Urinary bladder (tissue), 4 donors: ENCODE data around the gene SLC35F4. TPM values are rescaled to one million over a fixed set of nuclear protein-coding genes. Genes with fewer than 3 reads are reported as not detected.

Experiments
- DNase-seq: peaks from one replicate; pipeline ENCODE4 v3.0.0-alpha.2; 2015; ENCODE audit errors: extremely low spot score
- H3K27ac ChIP-seq: one replicate; pipeline ENCODE4 v1.5.1; 2013; ENCODE audit warnings: low read depth, mild to moderate bottlenecking, moderate library complexity
- H3K36me3 ChIP-seq: one replicate; pipeline ENCODE4 v1.6.1; 2013; ENCODE audit warnings: mild to moderate bottlenecking, moderate library complexity; ENCODE audit not compliant: insufficient read depth
- H3K4me1 ChIP-seq: one replicate; pipeline ENCODE4 v1.6.1; 2013; ENCODE audit warnings: mild to moderate bottlenecking, moderate library complexity; ENCODE audit not compliant: insufficient read depth
- H3K4me3 ChIP-seq: one replicate; pipeline ENCODE4 v1.5.1; 2013; ENCODE audit warnings: low read depth, low read length
- whole genome bisulfite sequencing: extraction: QIAGEN DNeasy Blood & Tissue Kit; methylation state at CpG from one replicate; pipeline ENCODE4 v1.1.7; 2013; 5-methylcytosine and 5-hydroxymethylcytosine counted together
- polyA plus RNA-seq: library from polyadenylated mRNA; stranded (reverse); fragments of 200-250 nt; gene quantifications from one replicate; pipeline ENCODE4 v1.2.3, GENCODE V29; 2013
- total RNA-seq: library from RNA; depleted of rRNA; stranded (reverse); fragments of >200 nt; gene quantifications from one replicate; pipeline ENCODE4 v1.2.3, GENCODE V29; 2014
- donor health status: healthy with polysubstance abuse.
- donor health status: healthy.

Gene SLC35F4
- total and polyA plus RNA-seq, 2 donors: 0.11 to 0.90 TPM

DNA sequence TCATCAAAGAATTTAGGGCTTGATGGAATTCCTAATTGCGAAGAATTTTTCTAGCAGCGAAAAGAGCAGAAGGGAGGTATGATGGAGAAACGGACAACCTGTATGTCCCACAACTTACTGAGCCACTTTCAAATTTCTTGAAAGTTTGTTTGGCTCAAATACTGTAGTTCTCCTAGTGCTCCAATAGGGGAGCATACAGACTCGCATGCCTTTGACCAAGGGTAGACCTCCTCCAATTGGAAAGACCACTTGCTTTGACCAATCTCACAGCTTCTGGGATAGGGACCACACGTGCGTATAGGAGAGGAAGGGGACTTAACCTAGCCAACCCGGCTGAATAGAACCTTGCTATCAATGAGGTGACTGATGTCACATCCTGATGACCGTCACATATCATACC is 28.6 kb downstream of the SLC35F4 start:
- 90% methylated on average over 8 of the region's 8 CpGs for WGBS
- Histone ChIP-seq H3K4me3 (no peak overlapping the region), H3K27ac (no peak overlapping the region), H3K4me1 (peaks cover 3% of the 10 kb centered on the region), H3K36me3 (no peaks in the 10 kb centered on the region)
- DNase-seq: no peak

DNA sequence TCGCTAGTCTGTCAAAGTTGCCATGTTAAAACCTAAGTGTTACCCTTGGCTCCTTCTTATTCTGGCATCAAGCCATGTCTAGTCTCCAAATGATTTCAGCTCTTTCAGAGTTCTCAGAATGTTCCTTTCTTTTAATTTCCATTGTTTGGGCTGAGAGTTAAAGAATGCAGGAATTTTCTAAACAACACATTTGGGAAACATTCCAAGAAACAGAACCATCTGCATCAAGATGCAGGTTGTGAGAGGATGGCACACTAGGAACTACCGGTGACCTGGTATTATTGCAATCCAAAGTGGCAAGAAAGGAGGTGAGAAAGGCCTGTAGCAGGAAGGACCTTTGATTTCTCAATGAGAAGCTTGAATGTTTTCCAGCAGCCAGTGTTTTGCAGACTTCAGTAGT is 30.1 kb downstream of the SLC35F4 start:
- WGBS: 80% methylated on average over 2 of the region's 2 CpGs
- no peak for DNase-seq
- peaks cover 3% of the 10 kb centered on the region for H3K4me1 ChIP-seq
- H3K27ac ChIP-seq: no peak overlapping the region
- no peak overlapping the region for H3K4me3 ChIP-seq
- H3K36me3 ChIP-seq: no peaks in the 10 kb centered on the region

DNA sequence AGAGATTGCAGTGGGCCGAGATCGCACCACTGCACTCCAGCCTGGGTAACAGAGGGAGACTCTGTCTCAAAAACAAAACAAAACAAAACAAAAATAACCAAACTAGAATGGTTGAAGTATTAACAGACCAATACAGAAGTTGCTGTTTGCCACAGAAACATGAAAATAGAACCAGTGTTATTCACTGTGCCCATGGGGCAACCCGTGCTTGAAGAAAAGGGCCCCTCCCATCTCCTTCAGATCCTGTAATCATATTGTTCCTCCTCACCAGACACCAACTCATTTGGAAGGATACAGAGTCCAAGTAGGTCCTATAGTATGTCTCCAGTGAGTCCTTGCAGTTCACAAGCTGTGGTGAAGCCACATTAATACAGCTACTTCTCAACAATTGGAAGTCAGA is 30.9 kb downstream of the SLC35F4 start:
- WGBS: 93% methylated on average over 3 of the region's 3 CpGs
- Histone ChIP-seq H3K4me3 (no peak overlapping the region), H3K27ac (no peak overlapping the region), H3K36me3 (no peaks in the 10 kb centered on the region), H3K4me1 (peaks cover 3% of the 10 kb centered on the region)
- DNase-seq: no peak

DNA sequence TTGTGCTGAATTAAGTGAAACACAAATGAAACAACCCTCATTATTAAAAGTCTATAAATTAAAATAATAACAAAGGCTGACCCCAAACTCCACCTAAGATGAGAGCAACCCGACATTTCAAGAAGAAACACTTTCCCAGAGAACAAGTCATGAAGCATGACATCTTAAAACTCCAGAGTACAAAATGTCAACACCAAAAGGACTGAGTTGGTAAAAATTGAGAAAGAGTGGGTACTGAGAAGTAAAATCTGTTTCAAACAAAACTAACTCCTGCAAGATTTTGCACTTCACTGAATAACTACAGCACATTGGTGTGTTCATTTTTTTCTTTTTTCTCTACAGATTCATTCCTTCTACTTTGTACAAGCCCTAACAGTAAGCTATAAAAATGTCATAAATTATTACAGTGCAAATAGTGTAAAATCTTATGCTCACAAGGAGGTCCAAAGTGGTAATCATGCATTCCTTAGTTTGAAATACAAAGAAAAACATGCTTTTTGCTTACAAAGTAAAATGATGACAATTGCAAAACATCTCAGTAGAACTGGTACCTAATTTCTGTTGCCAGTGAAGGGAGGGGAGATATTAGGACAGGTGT is 31.8 kb downstream of the SLC35F4 start:
- no peak for DNase-seq
- Histone ChIP-seq H3K4me3 (no peak overlapping the region), H3K27ac (no peak overlapping the region), H3K36me3 (no peaks in the 10 kb centered on the region), H3K4me1 (peaks cover 3% of the 10 kb centered on the region)
- 0% methylated on average over 1 of the region's 1 CpG for WGBS

DNA sequence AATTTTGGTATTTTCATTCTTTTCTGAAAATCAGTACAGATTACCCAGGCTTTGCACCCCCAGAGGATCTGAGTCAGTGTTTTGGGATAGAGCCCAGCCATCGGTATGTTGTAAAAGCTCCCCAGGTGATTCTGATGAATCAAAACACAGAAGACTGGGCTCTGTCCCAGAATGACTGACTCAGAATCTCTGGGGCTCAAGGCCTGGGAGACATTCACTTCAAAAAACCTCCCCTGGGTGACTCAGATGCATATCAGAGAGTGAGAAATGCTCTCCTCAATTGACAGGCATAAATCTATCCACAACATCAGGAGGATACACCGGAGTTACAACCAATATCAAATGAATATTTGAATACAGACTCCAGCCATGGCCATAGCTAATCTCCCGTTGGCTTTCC is 32.6 kb downstream of the SLC35F4 start:
- H3K36me3 ChIP-seq: no peaks in the 10 kb centered on the region
- 43% methylated on average over 3 of the region's 3 CpGs for WGBS
- H3K4me1 ChIP-seq: peaks cover 3% of the 10 kb centered on the region
- H3K27ac ChIP-seq: no peak overlapping the region
- no peak for DNase-seq
- no peak overlapping the region for H3K4me3 ChIP-seq

DNA sequence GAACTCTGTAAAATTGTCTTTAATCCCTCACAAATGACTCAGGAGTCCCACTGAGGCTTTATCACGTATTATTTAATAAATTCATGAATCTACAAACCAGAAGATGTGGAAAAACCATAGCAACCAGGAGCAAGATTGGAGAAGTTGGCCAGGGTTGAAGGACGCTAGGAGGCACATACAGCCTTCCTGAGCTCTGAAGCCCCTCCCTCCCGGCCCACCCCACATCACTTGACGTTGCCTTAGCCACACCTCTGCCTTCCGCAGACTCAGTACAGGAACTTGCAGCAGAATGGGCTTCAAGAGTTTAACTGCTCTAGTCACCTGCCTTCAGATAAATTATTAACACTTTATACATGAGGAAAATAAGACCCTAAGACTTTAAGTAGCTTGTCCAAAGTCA is 33.9 kb downstream of the SLC35F4 start:
- DNase-seq: no peak
- Histone ChIP-seq H3K36me3 (no peaks in the 10 kb centered on the region), H3K27ac (no peak overlapping the region), H3K4me1 (peaks cover 3% of the 10 kb centered on the region), H3K4me3 (no peak overlapping the region)
- 34% methylated on average over 5 of the region's 5 CpGs for WGBS

DNA sequence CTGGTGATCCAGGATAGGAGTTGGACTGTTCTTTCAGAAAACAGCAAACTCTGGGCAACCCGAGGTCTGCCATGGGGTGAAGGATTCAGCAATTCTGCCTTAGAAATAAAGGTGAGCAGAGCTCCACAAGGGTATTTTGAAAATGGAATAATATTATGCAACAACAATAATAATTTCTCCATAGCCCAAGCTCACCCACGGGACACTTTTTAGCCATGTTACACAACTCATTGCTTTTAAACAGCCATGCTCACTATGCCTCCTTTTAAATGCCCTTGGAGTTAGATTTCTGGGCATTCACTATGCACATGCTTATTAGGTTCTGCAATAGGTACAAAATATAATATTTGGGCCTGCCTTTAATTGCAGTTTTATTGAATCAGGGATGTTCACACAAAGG is 37.2 kb downstream of the SLC35F4 start:
- DNase-seq: no peak
- Histone ChIP-seq H3K27ac (no peak overlapping the region), H3K4me1 (no peaks in the 10 kb centered on the region), H3K36me3 (no peaks in the 10 kb centered on the region), H3K4me3 (no peak overlapping the region)
- 82% methylated on average over 2 of the region's 2 CpGs for WGBS

DNA sequence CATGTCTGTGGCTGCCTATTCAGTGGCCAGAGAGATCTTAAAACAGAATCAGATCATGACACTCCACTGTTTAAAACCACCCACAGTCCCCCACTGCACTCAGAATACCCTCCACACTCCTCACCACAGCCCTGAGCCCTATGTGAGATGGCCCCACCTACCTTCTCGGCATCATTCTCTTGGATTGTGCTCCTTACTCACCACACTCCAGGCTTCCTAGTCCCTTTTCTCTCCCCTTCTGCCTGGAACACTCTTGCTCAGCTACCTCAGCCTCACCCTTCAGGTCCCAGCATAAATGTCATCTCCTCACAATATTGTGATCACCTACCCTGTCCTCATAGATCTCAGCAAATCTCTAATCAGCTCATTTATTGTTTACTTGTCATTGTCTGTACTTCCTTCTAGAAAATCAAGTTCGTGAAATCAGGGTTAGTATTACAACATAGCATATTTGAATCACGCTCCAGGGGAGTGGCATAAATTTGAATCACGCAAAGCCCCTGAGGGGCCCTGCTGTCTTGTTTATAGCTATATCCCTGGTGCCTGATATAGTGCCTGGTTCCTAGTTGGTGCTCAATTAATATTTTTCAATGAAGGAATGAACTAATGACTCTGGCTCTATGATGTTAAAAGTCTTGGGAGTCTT is 42.8 kb downstream of the SLC35F4 start:
- no peak overlapping the region for H3K27ac ChIP-seq
- 79% methylated on average over 4 of the region's 4 CpGs for WGBS
- DNase-seq: no peak
- H3K36me3 ChIP-seq: no peaks in the 10 kb centered on the region
- no peak overlapping the region for H3K4me3 ChIP-seq
- H3K4me1 ChIP-seq: no peaks in the 10 kb centered on the region

DNA sequence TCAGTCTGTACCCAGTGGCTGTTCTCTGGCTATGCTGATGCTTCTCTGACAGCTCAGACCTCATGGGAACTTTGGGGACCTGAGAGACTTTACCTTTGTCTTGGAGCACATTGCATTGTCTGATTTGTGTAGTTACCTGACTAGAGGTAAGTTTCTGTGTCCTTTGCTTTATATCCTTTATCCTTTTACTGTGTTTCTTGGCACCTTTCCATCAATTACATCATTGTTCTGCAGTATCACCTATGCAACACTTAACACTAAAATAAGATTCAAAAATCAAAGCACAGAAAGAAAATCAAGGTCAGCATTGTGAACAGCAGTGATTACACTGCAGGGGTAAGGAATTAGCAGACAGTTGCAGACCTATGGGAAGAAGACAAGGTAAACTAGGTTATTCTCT is 43.8 kb downstream of the SLC35F4 start:
- DNase-seq: no peak

DNA sequence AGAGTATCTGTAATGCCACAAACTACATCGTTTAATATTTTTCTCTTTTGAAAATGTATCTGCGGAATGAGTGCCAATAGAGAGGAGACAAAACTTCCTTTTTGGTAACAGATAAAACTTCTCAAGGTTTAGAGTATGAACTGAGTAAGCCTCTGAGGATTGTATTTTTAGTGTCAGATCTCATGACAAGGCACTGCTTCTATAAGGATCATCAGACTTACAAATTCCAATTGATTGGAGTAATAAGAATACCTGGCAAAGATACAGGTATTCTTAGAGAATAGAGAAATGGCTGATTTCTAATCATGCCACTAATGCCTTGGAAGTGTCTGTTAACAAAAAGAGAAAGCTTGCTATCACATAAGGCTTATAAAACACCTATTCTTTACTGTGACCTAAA is 45.3 kb downstream of the SLC35F4 start:
- H3K4me1 ChIP-seq: no peaks in the 10 kb centered on the region
- no peak overlapping the region for H3K4me3 ChIP-seq
- no peaks in the 10 kb centered on the region for H3K36me3 ChIP-seq
- no peak overlapping the region for H3K27ac ChIP-seq
- DNase-seq: no peak
- 64% methylated on average over 2 of the region's 2 CpGs for WGBS

More for the DNA sequence above, 43.8 kb downstream of the SLC35F4 start:
- Histone ChIP-seq H3K4me1 (no peaks in the 10 kb centered on the region), H3K4me3 (no peak overlapping the region), H3K27ac (no peak overlapping the region), H3K36me3 (no peaks in the 10 kb centered on the region)

DNA sequence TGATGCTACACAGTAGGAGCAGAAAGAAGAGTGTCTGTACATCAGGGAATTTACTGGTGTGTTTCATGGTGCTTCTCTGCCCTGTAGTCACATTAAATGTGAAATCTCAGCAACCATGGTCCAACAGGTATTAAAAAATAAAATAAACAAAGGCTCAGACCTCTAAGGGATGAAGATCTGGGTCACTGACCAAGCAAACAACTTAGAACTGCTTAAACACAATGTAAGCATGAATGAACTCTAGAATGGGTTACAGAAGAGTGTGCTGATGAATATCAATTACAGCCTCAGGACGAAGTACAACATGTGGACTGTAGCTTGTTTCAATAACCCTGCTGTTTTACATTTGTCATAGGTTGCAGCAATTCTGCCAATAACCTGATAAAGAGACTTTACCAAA is 47.4 kb downstream of the SLC35F4 start:
- no peak overlapping the region for H3K27ac ChIP-seq
- DNase-seq: no peak
- H3K4me1 ChIP-seq: no peaks in the 10 kb centered on the region
- no peak overlapping the region for H3K4me3 ChIP-seq
- no peaks in the 10 kb centered on the region for H3K36me3 ChIP-seq
- WGBS: 65% methylated on average over 1 of the region's 1 CpG

DNA sequence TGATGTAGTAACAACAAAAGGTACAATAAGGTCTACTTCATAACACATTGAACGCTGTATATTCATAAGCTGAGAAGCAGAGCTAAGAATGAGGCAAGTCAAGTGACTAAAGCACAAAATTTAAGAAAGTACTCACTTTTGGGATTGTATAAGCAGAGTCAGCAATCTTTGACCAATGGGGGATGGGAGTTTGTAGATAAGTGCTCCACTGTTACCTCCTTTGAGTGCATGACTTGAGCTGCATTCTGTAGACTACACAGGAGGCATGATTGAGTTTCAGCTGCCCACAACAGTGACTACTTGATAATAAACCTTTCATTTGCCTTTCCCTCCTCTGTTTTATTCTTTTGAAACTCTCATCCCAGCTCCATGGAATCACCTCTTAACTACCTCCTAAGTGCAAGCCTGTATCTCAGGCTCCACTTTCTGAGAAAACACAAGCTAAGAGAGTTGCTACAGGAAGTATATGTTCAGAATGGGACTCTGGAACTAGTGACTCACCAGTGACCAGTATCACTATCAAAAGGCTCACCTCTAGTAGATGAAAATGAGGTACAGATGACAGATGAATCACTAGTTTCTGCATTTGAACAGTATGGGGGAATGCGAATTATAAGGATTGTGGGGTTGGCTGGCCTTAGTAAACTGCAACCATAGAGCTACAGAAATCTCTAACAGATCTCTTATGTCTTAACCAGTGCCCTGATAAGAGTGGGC is 49.2 kb downstream of the SLC35F4 start:
- H3K4me3 ChIP-seq: no peak overlapping the region
- no peaks in the 10 kb centered on the region for H3K36me3 ChIP-seq
- DNase-seq: no peak
- no peaks in the 10 kb centered on the region for H3K4me1 ChIP-seq
- 97% methylated on average over 2 of the region's 2 CpGs for WGBS
- H3K27ac ChIP-seq: no peak overlapping the region

DNA sequence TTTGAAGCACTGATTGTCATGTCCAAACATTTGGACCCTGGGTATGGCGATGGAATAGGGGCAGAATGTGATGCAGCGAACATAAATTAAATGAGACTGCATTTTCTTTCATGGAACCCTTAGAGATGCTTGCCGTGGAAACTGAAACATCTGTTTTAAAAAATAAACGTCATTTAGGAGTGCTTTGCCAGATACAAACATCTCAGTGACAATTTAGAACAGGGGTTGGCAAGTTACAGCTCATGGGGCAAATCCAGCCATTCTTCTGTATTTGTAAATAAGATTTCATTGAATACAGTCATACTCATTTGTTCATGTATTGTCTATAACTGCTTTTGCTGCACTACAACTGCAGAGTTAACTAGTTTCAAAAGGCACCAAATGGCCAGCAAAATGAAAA is 51.2 kb downstream of the SLC35F4 start:
- no peaks in the 10 kb centered on the region for H3K4me1 ChIP-seq
- DNase-seq: no peak
- no peak overlapping the region for H3K4me3 ChIP-seq
- no peaks in the 10 kb centered on the region for H3K36me3 ChIP-seq
- H3K27ac ChIP-seq: no peak overlapping the region
- 62% methylated on average over 4 of the region's 4 CpGs for WGBS

DNA sequence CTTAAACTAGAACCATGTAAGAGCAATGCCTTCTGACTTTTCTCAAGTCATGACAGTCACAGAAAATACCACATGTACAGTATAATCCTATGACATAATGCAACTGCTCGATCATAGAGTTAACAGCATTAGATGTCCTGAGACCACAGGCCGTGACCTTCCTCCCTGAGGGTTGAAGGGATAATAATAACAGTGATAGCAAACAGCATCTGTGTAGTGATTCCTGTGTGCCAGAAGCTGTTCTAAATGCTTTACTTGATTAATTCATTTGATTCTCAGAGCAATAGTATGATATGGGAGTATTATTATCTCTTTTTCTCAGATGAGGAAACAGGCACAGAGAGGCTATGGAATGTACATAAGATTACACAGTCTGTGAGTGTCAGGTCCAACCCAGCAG is 53.2 kb downstream of the SLC35F4 start:
- 60% methylated on average over 2 of the region's 2 CpGs for WGBS
- H3K4me1 ChIP-seq: no peaks in the 10 kb centered on the region
- no peak for DNase-seq

More for the DNA sequence above, 53.2 kb downstream of the SLC35F4 start:
- Histone ChIP-seq H3K4me3 (no peak overlapping the region), H3K36me3 (no peaks in the 10 kb centered on the region), H3K27ac (no peak overlapping the region)
